Measurements from ENCODE around the gene TRAPPC10.
"Not testable (repeated sequence)": the region's sequence is repeated elsewhere in the genome, so short reads cannot be mapped to it uniquely, and the experiment has no call there.

Gene TRAPPC10

GRCh38 chr21:44094832-44095231, 82.7 kb downstream of the TRAPPC10 start:
- no peak for DNase-seq

GRCh38 chr21:44098507-44098906, 86.4 kb downstream of the TRAPPC10 start:
- DNase-seq, result not testable (repeated sequence)

- DNase-seq, result not testable (repeated sequence)
Observed at GRCh38 chr21:44098964-44099363, 86.9 kb downstream of the TRAPPC10 start.

GRCh38 chr21:44107026-44107501, 95.0 kb downstream of the TRAPPC10 start, which contains the start of gene PWP2:
PWP2 (plus strand) TSS chr21:44107399; CDS start chr21:44107417, 18 bp downstream.
- DNase-seq, result not testable (repeated sequence)

GRCh38 chr21:44107589-44107988, 95.5 kb downstream of the TRAPPC10 start:
- not testable (repeated sequence) for DNase-seq

DNA sequence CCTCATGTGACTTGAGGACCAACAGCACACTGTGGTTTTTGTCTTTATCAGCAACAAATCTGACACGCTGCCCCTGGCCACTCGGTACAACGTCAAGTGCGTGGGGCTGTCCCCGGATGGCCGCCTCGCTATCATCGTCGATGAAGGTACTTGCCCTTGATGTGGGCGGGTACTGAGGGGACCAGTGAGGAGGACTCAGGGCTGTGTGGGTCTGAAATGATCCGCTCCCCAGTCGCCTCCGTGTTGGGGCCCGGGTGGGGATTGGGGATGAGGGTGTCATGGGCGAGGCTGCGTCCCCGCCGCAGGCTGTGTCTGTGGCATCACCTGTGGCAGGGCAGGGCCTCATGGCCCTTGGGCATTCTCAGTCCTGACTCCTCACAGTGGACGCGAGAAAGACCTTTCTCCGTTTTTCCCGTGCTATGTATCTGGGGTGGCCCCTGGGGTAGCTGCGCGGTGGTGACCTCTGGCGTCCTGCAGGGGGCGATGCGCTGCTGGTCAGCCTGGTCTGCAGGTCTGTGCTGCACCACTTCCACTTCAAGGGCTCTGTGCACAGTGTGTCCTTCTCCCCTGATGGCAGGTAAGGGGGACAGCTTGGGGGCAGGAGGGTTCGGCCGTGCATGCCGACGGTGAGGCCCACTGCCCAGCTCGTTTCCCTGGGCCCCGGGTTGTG, 101.7 kb downstream of the TRAPPC10 start:
- not testable (repeated sequence) for DNase-seq

DNA sequence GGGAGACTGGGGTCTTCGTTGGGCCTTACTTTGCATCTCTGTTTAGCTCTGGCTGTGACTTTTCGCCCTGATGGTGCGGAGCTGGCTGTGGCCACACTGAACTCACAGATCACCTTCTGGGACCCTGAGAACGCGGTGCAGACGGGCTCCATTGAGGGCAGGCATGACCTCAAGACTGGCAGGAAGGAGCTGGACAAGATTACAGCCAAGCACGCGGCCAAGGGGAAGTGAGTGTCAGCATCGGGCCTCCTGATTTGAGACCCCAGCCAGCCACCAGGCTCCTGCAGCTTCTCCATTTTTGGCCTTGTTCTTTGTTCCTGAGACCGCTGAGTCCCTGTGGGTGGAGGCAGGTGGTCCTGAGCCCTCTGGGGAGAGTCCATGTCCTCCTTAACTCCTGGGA, 110.0 kb downstream of the TRAPPC10 start:
- not testable (repeated sequence) for DNase-seq

GRCh38 chr21:44127827-44128226, 115.7 kb downstream of the TRAPPC10 start:
- DNase-seq, result not testable (repeated sequence)

DNA sequence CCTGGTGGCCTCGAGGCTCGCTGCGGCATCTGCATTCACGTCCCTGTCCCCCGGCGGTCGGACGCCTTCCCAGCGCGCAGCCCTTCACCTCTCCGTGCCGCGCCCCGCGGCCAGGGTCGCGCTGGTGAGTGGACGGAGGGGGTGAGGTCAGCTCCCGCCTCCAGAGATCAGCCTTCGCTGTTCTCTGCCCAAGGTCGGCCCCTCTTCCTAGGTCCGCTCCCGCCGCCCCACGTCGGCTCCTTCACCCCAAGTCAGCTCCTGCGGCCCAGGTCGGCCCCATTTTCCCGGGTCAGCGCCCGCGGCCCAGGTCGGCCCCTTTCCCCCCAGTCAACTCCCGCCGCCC, 121.6 kb downstream of the TRAPPC10 start:
- DNase-seq, result not testable (repeated sequence)

DNA sequence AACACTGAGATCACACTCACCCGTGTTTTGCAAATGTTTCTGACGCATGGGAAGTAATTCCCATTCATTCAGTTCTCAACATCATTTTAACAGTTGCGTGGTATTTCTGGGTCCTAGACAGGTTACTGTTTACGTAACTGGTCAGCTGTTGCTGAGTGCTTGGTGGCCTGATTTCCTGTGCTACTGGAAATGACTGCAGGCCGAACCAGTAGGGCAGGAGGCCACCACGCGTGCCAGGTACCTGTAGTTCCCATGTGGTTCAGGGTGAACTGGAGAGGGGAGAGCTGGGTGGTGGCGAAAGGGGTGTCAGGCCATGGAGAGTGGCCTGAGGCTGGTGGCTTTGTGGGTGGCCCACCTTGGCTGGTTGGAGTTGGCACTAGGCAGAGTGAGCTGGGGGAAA, 122.6 kb downstream of the TRAPPC10 start:
- not testable (repeated sequence) for DNase-seq

GRCh38 chr21:44138039-44138438, 125.9 kb downstream of the TRAPPC10 start:
- DNase-seq, result not testable (repeated sequence)

- not testable (repeated sequence) for DNase-seq
Observed at GRCh38 chr21:44139787-44140551, 127.9 kb downstream of the TRAPPC10 start.

DNA sequence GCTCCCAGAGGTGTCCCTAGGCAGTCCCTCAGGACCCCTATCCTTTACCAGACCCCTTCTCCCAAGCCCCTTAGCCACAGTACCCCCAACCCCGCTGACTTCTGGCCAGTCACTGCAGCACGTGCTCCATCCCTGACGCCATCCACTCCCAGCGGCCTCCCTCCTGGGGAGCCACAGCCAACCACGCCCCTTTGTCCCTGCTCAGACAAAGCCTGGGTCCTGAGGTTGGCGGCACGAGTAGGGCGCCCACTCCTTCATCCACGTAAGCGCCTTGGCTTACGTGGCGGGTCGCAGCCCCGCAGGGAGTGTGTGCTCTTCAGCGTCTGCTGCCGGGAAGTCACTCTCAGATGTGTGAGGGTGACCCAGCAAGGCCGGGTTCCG, 128.4 kb downstream of the TRAPPC10 start:
- not testable (repeated sequence) for DNase-seq

- not testable (repeated sequence) for DNase-seq
Observed at GRCh38 chr21:44142470-44142869, 130.4 kb downstream of the TRAPPC10 start.

DNA sequence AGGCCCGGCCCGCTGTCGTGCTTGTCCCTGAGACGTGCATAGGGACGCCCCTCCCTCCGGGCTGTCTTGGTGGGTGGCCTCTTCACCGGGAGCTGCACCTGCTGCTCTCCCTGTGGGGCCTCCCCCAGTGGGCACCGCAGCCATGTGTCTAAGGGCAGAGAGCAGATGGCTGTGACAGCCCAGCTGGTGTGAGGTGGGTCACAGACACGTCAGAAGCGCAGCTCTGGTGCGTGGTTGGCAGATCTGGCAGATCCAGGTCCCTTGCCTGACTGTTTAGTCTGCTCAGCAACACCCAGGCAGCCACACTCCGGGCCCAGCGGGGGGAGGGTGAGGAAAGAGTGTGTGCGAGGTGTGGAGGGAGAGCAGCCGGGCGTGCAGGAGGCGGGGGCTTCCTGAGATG, 131.3 kb downstream of the TRAPPC10 start:
- not testable (repeated sequence) for DNase-seq

- DNase-seq, result not testable (repeated sequence)
Observed at GRCh38 chr21:44143996-44144395, 131.9 kb downstream of the TRAPPC10 start.

- DNase-seq, result not testable (repeated sequence)
Observed at GRCh38 chr21:44144784-44145602, 132.9 kb downstream of the TRAPPC10 start.

DNA sequence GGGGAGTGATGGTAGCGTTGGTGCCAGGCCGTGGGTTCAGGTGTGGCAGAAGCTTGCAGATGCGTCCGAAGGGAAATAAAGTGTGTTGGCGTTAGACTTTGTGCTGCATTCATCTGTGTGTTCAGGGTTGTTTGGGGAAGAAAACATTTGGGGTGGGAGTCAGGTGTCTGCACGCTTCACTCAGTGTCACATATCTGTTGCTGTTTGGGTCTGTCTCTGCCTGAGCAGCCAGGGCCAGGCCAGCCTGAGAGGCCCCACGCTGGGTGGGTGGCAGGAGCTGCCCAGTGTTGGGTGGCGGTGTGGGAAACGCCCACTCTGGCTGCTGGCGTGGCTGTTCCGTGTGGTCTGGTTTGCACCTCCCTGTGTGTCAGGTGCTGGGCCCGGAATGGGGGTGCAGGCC, 133.5 kb downstream of the TRAPPC10 start:
- not testable (repeated sequence) for DNase-seq

- not testable (repeated sequence) for DNase-seq
Observed at GRCh38 chr21:44147108-44147507, 135.0 kb downstream of the TRAPPC10 start.

DNA sequence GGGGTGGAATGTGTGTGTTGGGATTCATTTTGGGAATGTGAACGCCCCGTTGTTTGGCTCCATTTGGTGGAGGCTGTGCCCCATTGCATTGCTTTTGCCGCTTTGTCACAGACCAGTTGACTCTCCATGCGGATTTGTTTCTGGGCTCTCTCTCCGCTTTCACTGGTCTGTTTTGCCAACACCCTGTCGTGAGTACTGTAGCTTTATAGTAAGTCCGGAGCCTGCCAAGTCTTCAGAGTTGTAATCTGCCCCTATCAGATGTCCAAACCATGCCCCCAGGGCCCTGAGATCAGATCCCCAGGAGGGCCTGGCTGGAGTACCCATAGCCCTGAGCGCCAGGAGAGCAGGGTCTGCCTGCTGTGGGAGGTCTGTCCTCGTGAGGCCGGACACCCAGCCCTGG, 138.1 kb downstream of the TRAPPC10 start:
- not testable (repeated sequence) for DNase-seq

DNA sequence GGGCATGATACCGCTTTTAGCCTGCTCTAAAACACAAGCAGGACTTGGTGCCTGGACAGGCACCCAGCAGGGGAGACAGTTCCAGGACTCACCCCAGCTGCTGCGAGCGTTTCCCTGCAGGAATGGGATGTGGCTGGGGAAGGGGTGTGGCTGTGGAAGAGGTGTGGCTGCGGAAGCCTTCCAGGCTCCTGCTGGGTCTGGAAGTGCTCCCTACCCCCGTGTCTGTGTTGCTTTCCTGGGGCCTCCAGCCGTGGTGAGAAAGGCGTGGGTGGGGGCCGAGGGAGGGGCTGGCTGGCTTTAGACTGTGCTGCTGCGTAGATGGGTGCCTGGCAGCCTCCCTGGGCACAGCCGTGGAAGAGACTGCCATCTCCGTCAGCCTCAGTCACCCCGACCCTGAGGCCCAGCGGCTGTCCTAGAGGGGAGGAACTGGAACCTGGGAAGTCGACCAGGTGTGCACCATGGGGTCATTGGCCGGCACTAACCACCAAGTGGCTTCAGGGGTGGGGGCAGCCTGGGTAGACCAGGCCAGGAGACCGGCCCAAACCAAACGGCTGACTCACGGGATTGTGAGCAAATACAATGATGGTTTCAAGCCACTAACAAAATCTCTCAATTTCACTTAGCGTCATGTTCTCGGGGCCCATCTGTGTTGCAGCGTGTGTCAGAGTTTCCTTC, 141.2 kb downstream of the TRAPPC10 start:
- DNase-seq, result not testable (repeated sequence)

- not testable (repeated sequence) for DNase-seq
Observed at GRCh38 chr21:44153889-44154228, 141.8 kb downstream of the TRAPPC10 start.

- not testable (repeated sequence) for DNase-seq
Observed at GRCh38 chr21:44154816-44155230, 142.7 kb downstream of the TRAPPC10 start.
